A549 treated with CpdA at 1 μM for 4 hours (cell line): Measurements from ENCODE around the gene ARHGAP1. TPM values are rescaled to one million over a fixed set of nuclear protein-coding genes. Genes with fewer than 3 reads are reported as not detected.

ENCODE experiments used
- total RNA-seq: library from RNA; stranded (reverse); fragments of 200-300 nt; extraction: Qiagen RNA extraction; gene quantifications from 5 replicates; pipeline ENCODE4 v1.2.3, GENCODE V29; 2022; ENCODE audit warnings: low read depth

ARHGAP1 gene
- total RNA-seq = 52.4 to 63.0 TPM (median 54.6 TPM) in 5 replicates

DNA sequence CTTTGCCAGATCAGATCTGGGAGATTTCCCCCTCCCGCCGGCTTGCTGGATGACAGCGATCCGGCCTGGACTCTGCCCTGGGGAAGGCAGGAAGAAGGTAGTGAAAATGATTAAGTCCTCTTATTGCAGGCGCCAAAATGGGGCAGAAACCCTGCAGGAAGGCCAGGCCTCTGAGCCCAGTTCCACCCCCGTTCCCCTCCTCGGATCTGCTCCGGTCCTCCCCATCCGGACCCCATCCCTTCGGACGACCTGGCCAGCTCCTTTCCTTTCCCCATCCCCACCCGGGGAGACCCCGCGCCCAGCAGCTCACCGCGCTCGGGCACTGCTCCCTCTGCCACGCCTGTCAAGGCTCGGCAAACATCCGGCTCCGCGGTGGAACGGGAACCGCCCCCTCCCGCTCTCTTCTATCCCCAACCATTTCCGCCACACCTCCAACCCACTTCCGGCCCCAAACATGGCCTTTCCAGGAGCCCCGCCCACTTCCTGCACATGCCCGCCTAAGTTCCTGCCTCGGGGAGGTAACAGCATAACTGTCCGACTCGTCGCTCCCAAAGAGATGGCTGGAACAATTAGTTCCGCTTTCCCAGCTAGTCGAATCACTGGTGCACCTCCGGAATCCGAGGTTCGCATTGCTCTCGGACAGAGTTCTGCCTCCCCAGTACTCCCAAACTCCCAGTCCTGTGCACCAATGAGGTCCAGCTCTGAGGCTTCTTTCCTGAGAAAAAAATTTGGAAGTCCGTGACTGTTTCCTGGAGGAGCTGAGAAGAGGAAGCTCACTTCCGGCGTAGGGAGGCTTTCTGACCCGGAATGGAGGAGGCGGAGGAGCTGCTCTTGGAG is at the start of gene ARHGAP1, which contains the start of gene ZNF408:
Gene ARHGAP1 (minus strand): TSS at position 379 of the 837 bp plus-strand sequence. CDS start 4,512 bp downstream, outside the sequence.
Gene ZNF408 (plus strand): TSS at position 791 of the 837 bp plus-strand sequence. CDS start 17 bp downstream, at position 808.

DNA sequence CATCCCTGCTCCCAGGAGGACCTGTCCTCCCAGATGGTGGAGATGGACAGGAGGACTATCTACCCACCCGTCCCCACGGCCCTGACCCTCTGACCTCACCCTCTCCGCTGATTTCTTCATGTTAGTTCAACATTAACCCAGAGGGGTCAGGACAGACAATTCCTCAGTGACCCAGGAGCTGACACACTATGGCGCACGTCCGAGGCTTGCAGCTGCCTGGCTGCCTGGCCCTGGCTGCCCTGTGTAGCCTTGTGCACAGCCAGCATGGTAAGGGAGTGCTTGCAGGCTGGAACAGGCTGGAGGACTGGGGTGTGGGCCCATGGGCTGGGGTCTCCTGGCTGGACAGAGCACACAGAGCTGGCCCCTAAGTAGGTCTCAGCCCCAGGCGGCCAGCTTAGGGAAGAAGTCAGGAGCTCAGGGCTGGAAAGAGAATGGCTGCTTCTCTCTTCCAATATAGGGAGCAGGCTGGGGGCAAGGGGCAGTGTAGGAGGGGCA is 18.7 kb upstream of the ARHGAP1 start, which contains the start of gene F2:
Gene F2 (plus strand): TSS at position 166 of the 495 bp plus-strand sequence. CDS start 23 bp downstream, at position 189.

Other genes with a start within 250 kb of the ARHGAP1 start
- 13.8 to 17.0 TPM (median 15.8 TPM) in 5 replicates for gene AMBRA1, start 106.6 kb downstream of the ARHGAP1 start, total RNA-seq
- gene HARBI1, start 83.4 kb downstream of the ARHGAP1 start, total RNA-seq = 5.1 to 7.7 TPM (median 5.7 TPM) in 5 replicates
- gene ATG13, start 83.1 kb downstream of the ARHGAP1 start, total RNA-seq = 52.6 to 58.5 TPM (median 53.6 TPM) in 5 replicates
- gene ZNF408, start 412 bp upstream of the ARHGAP1 start, total RNA-seq = 14.6 to 19.0 TPM (median 17.4 TPM) in 5 replicates
- gene F2, start 18.6 kb upstream of the ARHGAP1 start, total RNA-seq = 1.9 to 2.6 TPM (median 2.1 TPM) in 5 replicates
- gene CKAP5, start 145.7 kb upstream of the ARHGAP1 start, total RNA-seq = 60.0 to 91.3 TPM (median 71.8 TPM) in 5 replicates
- 6.6 to 9.0 TPM (median 8.3 TPM) in 5 replicates for gene LRP4, start 217.9 kb upstream of the ARHGAP1 start, total RNA-seq
- gene CSTPP1, start 236.1 kb upstream of the ARHGAP1 start, total RNA-seq = 25.7 to 36.4 TPM (median 30.0 TPM) in 5 replicates